RWPE1 (cell line): ENCODE results near the gene FBXW7.

ENCODE experiments used
- CTCF ChIA-PET: fragments of 350-600 bp; sonication (Branson Sonifier 250); formaldehyde crosslinking; extraction: SDS; loops from one replicate; lab custom pipeline; 2021; lab: Yijun Ruan, JAX
- POLR2A ChIA-PET: fragments of 400-600 bp; formaldehyde crosslinking; extraction: SDS; loops from one replicate; lab custom pipeline; 2020; ENCODE audit warnings: antibody characterized with exemption; ENCODE audit not compliant: low non-redundant PET; lab: Yijun Ruan, JAX
- DNase-seq: peaks from one replicate; pipeline ENCODE4 v3.0.0; 2012; ENCODE audit warnings: low spot score
- H3K27ac ChIP-seq: fragments of 450-650 bp; 2 replicates; pipeline ENCODE4 v1.5.1; 2017
- CTCF ChIP-seq: fragments of 450-650 bp; conservative IDR thresholded peaks from 2 replicates; pipeline ENCODE4 v1.5.1; 2017; ENCODE audit warnings: low read depth, mild to moderate bottlenecking

The FBXW7 gene

DNA sequence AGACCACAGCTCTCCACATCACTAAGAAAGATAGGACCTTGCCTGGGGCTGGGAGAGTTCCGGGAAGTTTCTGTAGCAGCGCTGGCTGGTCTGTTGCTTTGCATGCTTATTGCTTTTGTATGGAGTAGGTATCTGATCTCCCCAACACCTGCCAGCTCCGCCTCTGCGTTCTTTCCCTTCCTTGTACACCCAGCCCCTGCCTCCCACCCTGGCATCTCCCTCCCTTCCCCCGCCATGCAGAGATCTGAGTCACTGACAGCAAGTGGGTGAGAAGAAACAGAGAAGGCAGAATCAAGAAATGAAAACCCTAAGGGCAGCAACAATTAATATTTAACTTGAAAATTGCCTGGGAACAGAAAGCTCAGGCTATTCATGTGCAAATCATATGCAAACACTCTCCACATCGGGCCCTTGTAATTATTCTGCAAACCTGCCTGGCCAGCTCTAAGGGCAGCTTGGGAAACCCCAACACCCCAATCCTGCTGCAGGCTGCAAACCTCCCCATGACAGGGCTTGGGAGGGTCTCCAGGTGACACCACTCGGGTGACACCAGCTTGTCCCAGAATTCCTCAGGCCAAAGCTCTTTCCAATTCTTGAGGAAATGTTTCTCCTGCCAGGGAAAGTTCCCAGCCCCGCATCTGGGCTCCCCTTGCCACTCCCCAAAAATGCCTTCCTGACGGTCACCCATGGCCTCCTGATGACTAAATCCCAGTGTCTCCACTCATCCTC is 257.2 kb downstream of the FBXW7 start:
- POLR2A ChIA-PET, result no interaction called here
- no peak for DNase-seq
- CTCF ChIA-PET, result interaction anchor here (0.6 kb wide), 2 partner anchors 16 to 176 kb away, joined by 3 to 6 read pairs; no protein-coding TSS in a partner anchor
- no peak for TF ChIP-seq CTCF
- H3K27ac ChIP-seq, result no peak overlapping the region

- ChIA-PET POLR2A (no interaction called here), CTCF (interaction anchor here (0.6 kb wide), 2 partner anchors 15 to 176 kb away, joined by 3 to 6 read pairs; no protein-coding TSS in a partner anchor)
- H3K27ac ChIP-seq, result no peak overlapping the region
- no peak for DNase-seq
- no peak for TF ChIP-seq CTCF
These were observed 257.8 kb downstream of the FBXW7 start for GRCh38 chr4:152278172-152278504.

GRCh38 chr4:152277333-152277732 is 258.6 kb downstream of the FBXW7 start:
- ChIA-PET POLR2A (no interaction called here), CTCF (interaction anchor here (0.6 kb wide), 1 partner anchor 27 kb away, joined by 3 read pairs; no protein-coding TSS in a partner anchor)
- no peak overlapping the region for H3K27ac ChIP-seq
- no peak for TF ChIP-seq CTCF
- DNase-seq, result no peak

DNA sequence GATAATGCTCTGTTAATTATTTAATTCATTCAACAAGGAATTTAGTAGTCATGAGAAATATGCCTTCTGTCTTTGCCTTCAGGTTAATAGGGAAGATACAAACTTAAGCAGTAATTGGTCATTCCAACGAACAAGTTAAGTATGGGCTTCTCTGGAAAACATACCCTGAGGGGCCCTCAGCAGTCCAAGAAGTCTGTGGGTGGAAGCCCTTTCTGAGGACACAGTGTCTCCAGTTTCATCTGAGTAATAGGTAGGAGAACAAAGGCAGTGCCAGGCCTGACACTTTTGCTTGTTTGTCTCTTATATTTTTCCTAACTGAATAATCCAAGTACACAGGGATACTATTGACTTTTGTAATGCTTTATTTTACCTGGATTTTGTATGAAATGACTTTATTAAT is 262.5 kb downstream of the FBXW7 start:
- no peak overlapping the region for H3K27ac ChIP-seq
- TF ChIP-seq CTCF, result no peak
- DNase-seq, result peak; percentile 55
- POLR2A ChIA-PET, result no interaction called here
- CTCF ChIA-PET, result no interaction called here
